ENCODE measurements around the gene NKAIN2.
"Not testable (repeated sequence)": the region's sequence is repeated elsewhere in the genome, so short reads cannot be mapped to it uniquely, and the experiment has no call there.

The NKAIN2 gene

DNA sequence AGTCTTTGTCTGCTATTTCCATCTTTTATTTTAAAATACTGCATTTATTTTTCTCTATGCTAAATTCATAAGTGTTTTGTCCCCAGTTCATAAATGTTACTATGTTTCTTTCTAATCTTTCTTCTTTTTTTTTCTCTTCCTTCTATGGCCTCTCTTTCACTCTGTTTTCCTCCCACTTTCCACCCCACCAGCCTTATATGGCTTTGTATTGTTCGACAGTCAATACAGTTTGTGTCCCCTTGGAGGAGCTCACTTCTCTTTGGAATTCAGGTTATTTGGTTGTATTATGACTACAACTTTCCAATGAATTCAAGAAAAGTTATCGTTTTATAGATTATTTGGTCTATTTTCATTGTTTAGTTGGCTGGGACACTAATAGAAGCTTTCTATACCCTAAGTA, 393.5 kb downstream of the NKAIN2 start:
- FAIRE-seq (no peak), DNase-seq (ENCODE audit: low spot score) (no peak)

DNA sequence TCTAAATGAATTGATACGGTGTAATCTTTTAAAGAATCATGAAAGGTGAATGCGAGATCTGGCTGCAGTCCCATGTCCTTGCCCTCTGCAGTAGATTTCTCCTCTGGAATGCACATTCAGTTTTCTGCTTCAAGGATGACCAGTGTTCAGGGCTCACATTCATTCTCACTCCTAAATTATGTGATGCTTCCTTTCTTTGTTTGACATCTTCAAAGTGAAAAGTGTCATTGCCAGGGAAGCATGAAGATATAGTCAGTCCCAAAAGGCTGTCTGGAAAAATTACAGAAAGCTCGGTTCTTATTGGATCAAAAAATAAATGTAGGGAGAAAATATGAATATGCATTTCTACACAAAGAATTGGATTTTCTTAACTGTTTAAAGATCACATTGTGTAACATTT, 395.6 kb downstream of the NKAIN2 start:
- no peak for DNase-seq (ENCODE audit: low spot score)
- FAIRE-seq, result no peak

DNA sequence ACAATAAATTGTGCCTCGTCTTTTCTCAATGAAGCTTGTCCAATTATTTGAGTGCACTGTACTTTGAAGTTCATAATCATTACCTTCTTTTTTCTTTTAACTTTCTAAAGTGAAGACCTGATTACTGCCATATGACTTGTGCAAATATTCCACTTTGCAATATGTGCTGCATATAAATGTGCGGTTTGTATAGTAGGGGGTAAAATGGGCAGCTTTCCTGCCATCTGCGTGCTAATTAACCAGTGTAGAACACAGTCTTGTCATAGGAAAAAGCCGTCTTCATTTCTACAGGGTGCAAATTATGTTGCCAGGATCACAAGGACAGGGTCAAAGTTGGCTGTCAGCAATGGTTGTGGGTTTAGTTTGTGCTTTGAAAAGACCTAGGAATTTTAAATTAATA, 397.0 kb downstream of the NKAIN2 start:
- DNase-seq (ENCODE audit: low spot score), result no peak
- FAIRE-seq, result no peak

DNA sequence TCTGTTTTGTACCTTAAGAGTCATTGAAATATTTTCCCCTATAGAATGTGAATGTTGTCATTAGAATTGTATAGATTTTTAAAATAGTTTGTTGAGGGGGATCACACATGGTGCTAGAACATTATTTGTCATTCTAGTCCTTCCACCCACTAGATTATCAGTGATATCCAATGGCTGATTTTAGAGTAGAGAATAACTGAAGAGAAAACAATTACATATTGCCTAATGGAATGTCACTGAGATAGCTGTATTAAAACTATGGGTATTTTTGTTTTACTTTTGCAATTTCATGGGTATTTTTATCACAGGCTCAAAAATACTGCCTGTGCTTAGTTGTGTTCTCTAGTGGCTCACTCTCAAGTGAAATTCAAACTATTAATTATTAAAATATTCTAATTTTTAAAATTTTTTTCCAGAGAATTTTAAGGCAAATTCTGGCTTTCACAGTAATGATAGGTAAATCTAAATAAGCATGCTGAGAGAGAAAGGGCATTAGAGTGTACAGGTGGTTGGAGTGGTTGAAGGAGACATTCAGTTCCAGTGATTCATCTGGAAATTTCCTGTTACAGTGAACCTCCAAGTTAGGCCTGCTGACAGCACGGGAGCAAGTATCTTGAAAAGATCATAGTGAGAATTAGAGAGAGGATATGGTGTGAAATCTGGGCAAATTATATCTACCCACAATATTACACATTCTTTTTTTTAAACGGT, 399.6 kb downstream of the NKAIN2 start:
- no peak for FAIRE-seq

DNA sequence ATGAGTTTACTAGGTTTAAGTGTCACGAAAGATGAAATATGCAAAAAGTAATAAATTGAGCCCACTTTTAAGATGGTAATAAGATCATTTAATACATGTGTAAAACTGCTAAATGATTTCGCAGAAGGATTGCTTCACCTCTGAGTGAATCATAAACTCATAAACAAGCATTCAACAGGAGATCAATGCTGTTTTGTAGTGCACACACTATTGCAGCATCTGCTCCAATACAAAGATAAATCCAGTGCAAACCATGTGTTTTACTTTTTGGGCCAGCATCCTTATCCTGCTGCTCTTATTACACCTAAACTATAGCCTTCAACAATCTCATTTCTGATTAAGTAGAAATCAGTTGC, 400.1 kb downstream of the NKAIN2 start:
- DNase-seq (ENCODE audit: low spot score) (no peak), FAIRE-seq (no peak)

More for the DNA sequence above, 399.6 kb downstream of the NKAIN2 start:
- DNase-seq (ENCODE audit: low spot score), result peak; percentile 11

DNA sequence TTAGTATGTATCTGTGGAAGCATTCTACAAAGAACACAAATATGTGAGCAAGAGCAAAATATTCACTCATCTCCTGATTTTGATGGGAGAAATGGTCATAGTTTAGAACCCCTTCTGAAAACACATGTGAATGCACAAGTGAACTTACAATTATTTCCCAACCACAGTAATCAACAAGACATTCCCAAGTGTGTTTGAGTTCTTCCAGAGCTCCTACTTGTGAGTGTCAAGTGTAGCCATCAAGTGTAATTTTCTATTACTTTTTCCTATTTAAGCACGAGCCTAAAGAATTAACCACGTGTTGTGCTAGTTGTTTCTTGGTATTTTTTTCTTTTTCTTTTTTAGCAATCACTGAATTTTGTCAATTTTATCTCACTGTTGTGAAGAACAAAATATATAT, 402.3 kb downstream of the NKAIN2 start:
- FAIRE-seq, result no peak
- no peak for DNase-seq (ENCODE audit: low spot score)

DNA sequence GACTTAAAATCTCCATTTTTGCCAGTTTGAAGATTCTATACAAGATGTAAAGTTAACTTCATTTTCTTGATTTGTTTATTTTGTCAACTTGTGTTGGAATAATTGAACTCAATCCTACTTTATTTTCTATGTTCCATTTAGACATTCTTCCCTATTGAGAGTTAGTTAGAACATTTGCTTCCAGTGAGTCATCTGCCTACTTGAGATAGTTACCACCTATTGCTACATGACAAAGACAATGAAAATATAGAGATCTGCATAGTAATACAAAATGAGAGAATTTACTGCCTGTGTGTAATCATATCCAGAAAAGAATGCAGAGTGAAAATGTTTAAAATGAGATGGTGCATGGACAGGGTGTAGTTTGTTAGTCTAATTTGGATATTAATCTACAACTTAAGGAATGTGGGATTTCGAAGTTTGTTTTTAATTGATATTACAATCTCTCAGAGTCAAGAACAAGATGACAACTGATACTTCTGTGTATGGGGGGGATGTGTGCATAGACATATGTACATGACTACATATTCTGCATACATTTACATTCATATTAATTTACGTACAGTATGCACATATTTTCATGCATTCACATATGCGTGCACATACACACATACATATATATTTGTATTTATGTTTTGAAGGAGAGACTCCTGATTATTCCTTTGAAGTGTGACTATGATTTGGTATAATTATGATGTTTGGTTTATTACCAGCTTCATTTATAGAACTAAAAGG, 420.1 kb downstream of the NKAIN2 start:
- FAIRE-seq, result no peak
- DNase-seq (ENCODE audit: low spot score), result peak; percentile 13

DNA sequence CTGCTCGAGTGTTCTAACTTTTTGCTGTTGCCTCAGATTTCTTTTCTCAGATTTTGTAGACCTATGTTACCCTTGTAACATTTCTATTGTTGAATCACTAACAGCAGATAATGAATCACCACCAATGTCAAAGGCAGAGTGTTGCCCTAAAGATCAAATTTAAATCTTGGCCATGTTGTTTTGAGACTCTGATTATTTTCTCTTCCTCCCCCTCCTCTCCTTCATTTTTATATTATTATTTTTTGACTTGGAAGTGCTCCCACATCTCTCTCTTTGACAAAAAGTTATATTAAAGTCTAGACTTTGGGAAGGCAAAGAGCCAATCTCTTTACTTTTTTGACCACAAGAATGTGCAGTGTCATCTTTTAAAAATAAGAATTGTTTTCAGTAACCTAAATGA, 422.7 kb downstream of the NKAIN2 start:
- no peak for FAIRE-seq

DNA sequence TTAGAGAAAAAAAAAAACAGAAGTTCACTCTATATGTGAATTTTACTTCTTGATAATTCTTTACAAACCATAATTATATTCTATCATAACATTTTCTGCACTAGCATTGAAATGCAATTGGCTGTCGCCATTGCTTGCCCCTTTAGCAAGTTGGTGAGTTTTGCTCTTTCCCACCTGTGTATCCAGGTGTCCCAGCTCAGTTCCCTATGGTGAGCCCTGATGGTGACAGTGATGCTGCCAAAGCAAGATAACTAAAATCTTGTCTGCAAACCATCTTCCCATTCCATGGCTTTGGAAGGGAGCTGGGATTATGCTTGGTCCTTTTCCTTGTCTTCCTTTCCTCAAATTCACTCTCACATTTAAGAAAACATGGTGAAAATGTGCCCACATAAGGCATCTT, 429.6 kb downstream of the NKAIN2 start:
- FAIRE-seq (no peak), DNase-seq (ENCODE audit: low spot score) (no peak)

More for the DNA sequence above, 422.7 kb downstream of the NKAIN2 start:
- DNase-seq (ENCODE audit: low spot score), result peak; percentile 10

DNA sequence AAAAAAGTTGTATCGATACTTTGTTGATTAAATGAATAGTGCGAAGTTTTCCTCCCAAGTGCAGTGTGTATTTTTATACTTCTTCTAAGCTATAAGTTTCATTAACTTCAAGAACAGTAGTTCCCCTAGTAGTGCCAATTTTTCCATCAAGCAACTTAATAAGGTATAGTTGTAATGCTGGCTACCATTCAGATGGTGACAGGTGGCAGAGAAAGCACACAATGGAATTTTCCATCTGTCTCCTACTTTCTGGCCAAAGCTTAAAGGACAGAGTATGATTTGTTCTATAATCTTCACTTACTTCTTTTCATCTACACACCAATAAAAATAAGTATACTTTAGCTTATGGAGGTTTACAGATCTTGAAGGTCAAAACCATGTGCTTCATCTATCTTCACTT, 431.1 kb downstream of the NKAIN2 start:
- FAIRE-seq, result no peak
- DNase-seq (ENCODE audit: low spot score), result no peak

DNA sequence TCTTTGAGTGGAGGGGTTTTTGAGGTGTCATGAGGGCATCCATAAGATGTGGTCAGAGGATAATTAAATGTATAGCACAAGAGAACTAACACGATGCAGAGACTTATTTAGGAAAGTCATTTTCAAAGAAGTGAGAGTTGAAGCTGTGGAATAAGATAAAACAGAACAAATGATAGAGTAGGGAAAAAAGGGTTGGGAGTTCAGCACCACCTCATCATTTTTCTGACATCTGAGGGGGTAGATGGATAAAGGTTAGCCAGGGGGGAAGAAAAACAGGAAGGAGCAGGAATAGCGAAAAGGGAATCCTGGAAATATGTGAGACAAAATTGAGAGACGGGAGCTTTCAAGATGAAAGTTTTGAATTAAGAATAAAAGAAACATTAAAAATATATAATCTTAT, 434.2 kb downstream of the NKAIN2 start:
- FAIRE-seq, result no peak

DNA sequence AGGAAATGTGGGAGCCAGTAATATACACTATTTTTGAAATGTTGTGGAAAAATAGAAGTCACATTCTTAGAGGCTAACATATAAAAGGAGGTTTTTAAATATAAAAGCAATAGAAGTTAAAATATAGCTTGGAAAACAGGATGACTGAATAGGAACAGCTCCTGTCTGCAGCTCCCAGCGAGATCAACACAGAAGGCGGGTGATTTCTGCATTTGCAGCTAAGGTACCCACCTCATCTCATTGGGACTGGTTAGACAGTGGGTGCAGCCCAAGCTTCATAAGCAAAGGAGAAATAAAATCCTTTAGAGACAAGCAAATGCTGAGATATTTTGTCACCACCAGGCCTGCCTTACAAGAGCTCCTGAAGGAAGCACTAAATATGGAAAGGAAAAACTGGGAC, 434.7 kb downstream of the NKAIN2 start:
- not testable (repeated sequence) for DNase-seq (ENCODE audit: low spot score); FAIRE-seq

More for the DNA sequence above, 434.2 kb downstream of the NKAIN2 start:
- no peak for DNase-seq (ENCODE audit: low spot score)

DNA sequence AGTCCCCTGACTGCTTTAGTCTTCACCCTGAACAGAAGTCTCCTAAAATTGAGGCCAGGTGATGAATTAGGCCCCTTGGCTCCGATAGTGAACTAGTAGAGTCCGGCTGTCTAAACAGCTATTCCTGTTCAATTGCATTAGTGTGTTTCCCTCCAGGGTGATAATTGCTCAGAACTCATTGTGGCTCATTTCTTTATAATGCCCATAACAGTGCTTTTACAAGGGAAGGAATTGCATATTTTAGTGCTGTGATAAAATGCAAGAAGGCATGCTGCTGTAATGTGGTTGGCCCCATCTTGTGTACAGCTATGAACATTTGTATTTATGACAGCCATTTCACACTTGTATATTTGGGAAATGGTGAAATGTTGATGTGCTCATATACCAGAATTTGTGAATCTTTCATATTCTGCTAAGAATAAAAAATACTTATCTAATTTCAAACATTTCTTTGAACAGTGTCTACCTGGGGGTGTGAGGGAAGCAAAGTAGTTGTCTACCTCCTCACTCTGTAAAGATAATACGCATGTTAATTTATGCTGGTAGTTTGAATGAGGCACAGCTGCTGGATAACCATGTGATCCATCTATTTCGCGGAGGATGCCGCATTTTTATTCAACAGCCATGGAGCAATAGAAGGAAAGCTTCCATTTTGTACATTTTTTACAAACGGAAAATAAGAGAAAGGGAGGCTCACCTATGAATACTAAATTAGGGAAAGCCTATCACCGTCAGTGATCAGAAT, 451.4 kb downstream of the NKAIN2 start:
- FAIRE-seq, result no peak
- no peak for DNase-seq (ENCODE audit: low spot score)

DNA sequence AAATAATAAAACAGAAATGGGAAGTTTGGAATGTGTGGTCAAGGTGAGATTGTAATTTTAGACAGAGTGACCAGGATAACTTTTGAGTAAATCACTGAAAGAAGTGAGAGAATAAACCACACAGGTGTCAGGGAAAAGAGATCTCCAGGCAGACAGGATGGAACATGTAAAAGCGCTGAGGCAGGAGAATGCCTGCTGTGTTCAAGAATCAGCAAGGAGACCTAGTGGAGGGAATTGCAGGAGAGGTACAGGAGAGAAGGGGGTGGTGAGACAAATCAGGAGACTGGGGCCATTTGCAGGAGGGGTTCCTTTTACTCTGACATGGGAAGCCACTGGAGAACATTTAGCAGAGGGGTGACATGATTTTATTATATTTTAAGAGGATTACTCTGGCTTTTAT, 456.7 kb downstream of the NKAIN2 start:
- DNase-seq (ENCODE audit: low spot score) (no peak), FAIRE-seq (no peak)

DNA sequence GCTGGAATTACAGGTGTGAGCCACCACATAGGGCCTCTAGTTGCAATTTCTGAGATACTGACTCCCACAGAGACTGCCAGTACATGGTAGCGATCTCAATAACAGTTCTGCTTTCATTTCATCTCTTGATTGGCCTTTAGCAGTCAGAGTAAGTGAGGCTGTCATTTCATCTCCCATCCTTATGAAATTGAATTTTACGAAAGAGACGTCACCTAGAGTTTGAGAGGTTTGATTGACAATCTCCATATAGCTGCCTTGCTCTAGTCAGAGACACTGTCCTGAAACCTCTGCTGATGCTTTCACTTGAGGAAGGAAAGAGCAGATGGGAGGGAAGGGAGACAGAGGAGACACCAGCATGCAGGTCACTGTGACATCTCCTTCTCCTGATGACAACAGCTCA, 466.1 kb downstream of the NKAIN2 start:
- no peak for FAIRE-seq
- no peak for DNase-seq (ENCODE audit: low spot score)

DNA sequence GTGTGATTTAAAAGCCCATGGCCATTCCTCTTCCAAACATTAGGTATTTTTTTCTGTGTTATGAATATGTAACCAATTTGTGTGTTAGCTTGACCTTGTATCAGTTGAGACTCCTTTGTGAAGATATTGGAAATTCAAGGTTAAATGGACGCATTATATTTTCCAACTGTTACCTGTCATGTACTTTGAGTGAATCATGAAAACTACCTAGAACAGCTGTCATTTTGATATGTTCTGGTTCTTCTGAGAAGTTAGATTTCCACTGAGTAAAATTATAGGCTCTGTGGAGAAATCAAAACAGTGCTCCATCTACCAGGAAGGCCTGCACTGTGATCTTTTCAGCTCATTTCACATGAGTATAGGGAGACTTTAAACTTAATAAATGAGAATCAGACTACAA, 470.0 kb downstream of the NKAIN2 start:
- DNase-seq (ENCODE audit: low spot score), result no peak
- no peak for FAIRE-seq

DNA sequence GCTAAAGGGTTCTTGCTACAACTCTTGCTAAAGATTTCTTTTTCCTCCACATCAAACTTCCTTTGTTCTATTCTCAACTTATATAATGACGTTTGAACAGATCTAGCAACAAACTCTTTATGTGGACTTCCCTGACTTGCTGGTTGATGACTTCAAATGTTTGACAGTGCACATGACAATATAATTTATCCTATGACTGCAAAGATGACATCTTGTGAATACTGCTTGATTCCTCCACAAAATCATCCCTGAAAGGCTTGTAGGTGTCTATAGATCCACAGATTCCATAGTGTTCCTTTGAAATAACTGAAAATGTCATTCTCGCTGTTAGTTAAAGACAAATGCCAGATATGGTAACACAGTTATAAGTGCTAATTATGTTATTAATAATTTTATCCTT, 478.9 kb downstream of the NKAIN2 start:
- FAIRE-seq (no peak), DNase-seq (ENCODE audit: low spot score) (no peak)

DNA sequence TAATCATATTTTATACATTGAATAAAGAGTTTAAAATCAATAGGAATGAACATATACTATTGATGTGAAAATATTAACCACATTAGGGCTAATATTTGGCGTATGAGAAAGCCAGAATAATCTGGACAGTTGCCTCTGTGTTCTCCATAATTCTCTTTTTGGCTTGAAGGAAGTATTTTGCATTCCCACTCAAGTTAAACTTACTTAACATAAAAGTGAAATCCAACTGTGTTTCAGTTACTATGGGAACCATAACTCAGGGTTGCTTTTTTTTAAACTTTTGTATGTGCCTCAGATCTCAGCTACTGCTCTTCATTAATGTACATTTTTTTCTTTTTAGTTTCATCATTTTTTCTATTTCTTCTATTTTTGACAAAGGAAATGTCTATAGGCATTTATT, 479.8 kb downstream of the NKAIN2 start:
- DNase-seq (ENCODE audit: low spot score) (no peak), FAIRE-seq (no peak)

DNA sequence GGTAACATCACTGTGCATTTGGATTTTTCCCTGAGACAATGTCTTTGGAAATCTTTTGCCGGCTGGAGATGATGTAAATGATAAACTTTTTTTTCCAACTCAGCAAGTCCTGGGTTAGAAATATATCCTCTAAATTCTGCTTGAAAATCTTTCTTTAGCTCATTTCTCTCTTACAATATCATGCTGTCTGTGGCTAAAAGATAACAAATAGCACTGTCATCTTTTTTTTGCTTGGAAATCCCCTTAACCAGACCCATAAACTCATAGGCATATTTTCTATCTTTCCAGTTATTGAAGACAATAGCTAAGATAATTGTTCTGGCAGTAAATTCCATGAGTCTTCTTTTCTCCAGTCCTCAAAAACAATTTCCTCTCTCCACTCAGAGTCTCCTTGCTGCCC, 481.5 kb downstream of the NKAIN2 start:
- DNase-seq (ENCODE audit: low spot score) (no peak), FAIRE-seq (no peak)

DNA sequence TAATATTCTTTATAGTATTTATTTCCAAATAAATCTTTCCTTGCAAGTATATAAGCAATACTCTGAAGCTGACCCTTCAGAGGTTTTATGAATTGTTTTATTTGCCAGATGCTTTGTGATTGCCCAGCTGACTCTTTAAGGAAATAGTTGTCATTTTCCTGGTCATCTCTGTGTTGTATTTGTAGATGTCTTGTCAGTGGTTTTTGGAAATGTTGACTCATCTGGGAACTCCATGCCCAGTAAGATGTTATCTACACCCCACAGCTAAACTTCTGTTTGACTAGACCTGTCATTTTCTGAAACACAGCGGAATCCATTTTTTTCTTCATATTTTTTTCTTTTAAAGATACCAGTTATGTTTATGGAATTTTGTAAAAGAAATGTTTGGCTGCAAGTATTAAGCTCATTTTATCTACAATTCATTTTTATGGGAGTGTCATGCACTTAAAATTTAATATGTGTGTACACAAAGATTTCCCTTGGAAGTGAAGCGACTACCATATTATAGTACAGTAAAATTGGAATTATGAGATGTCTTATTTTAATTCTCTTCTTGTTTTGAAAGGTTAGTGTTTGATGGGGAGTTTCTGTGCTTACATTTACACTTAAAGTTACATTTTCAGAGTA, 491.0 kb downstream of the NKAIN2 start:
- DNase-seq (ENCODE audit: low spot score) (no peak), FAIRE-seq (no peak)

DNA sequence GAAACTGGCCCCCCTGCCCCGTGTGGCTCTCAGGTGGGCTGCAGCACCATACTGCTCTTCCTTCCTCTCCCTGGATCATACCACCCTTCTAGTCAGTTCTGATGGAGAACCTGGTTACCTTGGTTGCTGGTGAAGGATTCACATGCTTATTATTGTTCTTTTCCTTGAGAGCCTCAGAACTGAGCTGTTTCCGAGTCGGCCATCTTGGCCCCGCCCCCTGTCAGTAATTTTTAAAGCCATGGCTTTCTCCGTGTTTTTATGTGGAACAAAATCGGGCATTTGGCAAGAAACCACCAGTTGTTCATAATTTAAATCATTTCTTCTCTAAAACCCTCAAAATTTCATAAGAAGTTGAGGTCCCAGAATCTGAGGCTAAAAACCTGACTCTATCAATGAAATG, 493.8 kb downstream of the NKAIN2 start:
- no peak for FAIRE-seq

DNA sequence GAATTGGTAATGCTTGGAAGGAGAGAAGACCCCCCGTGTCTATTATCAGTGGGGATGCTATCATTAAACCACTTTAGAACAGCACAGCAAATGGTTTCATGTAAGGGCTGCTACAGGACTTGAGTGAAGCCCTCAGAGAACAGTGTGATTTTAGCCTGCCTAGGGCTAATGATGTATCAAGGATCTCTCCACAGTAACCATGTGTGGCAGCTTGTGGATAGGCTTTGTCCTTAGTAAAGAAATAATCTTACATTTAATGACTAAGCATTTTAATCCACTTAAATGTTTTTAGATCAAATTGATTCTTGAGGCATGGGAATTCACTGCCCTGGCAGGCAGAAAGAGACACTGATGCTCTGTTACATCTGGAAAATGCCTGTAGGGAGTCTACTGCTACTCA, 495.1 kb downstream of the NKAIN2 start:
- DNase-seq (ENCODE audit: low spot score), result no peak
- no peak for FAIRE-seq

More for the DNA sequence above, 493.8 kb downstream of the NKAIN2 start:
- no peak for DNase-seq (ENCODE audit: low spot score)
